GM18519 (cell line): Measurements from ENCODE around the gene AGA.
A peak's percentile ranks its signal among the peaks of the same experiment; 100 is the strongest.

ENCODE experiments used
- ATAC-seq: cut with Tn5 transposase; IDR thresholded peaks from one replicate; pipeline ENCODE4 v1.9.1; 2021; ENCODE audit warnings: mild to moderate bottlenecking, moderate library complexity; ENCODE audit not compliant: unreplicated experiment, low FRiP score

The AGA gene

DNA sequence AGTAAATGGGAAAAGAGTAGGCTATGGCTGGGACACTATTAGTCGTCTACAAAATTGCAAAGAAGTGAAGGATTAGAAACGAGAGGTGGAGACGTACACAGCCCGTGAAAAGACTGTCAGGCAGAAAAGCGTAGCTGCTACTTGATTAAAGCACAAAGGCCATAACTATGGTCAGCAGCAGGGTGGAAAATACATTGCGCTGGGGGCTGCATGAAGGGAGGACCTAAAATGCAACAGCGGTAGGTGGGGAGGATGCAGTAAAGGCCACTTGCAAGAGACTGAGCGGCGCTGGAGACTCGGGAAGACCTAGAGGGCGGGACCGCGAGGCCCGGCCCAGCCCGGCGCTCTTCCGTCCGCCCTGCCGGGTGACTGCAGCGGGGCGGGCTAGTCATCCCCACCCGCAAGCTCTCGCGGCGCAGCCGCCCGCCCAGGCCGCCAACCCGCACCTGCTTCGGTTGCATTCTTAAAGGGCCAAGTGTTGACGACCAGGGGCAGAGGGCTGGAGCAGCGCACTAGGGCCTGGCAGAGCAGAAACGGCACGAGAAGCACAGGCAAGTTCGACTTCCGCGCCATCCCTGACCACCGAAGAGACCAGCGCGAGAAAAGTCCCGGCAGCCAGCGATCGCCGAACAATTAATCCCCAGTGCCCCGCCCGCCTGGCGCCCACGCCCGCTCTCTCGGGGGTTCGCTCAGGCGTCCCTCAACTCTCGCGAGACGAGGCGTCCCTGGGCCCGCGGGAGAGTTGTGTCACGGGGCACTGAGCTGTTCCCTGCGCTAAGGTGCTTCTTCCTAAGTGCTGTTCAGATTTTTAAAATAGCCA is at the start of gene AGA:
AGA (minus strand) TSS at position 635 of the 820 bp plus-strand sequence; CDS start at position 573, 62 bp downstream.
- ATAC-seq, result peak; percentile 85

DNA sequence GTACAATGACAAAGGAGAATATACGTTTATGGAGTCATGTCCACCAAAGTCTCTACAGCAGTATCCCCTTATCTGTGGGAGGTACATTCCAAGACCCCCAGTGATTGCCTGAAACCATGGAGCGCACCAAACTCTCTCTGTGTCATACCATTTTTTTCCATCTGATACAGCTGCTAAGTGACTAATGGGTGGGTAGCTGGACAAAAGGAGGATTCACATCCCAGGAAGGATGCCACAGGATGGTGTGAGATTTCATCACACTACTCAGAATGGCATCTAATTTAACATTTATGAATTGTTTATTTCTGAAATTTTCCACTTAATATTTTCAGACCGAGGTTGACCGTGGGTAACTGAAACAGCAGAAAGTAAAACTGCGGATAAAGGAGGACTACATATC is 49.8 kb upstream of the AGA start:
- no peak for ATAC-seq

DNA sequence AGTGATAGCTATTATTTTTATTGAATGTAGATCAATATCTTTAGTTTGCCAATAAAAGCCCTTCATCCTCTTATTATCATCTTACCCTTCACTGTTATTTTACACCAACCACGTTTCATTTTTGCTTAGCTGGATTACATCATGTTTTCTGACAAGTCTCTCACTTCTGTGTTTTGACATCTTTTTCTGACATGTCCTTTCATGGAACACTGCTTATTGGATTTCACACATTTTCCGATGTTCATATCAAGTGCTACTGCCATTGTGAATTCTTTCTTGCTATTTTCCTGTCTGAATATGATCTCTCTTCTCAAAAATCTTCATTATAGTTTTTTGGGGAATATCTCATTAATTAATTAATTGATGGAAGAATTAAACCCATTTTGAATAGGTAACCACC is 48.5 kb upstream of the AGA start:
- ATAC-seq, result no peak

DNA sequence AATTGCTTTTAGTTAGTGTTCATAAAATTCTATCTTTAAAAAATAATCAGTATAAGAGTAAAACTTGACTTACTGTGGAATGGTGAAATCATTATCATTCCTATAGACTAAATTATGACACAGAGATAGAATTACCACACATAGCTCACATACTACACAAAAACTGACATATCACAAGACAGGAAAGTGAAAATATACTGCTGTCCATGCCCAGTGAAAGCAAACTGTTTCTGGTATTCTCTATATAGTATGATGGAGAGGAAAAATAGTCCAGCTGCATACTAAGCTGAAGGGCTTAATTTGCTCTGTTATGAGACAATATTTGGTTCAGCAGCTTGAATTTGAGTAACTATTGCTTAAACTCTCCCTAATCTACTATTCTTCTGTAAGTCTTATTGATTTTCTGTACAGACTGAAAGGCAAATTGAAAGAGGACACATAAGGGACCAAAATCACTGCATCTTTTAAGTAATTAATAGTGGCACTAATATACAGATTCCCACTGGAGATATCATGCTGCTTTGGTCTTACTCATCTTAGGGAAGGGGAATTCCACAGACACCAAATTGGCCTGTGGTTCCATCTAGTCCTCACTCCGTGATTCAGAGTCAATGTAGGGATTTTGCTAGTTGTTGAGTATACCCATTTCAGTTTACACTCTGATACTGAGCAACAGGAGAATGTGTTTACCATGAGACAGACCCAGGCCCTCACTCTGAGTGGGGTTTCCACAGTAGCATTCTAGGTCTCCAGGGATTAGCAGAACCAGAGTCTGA is 47.4 kb upstream of the AGA start:
- no peak for ATAC-seq

DNA sequence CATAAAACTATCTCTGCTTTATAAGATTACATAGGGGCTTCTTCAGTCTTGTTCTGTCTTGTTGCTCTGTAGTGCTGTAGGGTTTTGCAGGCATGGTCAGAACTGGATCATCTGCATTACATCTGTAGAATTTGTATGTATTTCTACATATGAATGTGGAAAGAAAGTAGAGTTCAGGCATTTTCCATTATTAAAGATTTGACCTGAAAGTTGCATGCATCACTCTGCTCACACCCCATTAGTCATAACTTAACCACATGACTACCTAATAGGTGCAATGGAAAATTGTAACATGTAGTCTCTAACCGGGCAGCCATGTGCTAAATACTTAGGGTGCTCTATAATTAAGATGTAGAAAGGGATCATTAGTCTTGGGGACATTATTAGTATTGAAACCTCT is 45.7 kb upstream of the AGA start:
- ATAC-seq, result no peak

DNA sequence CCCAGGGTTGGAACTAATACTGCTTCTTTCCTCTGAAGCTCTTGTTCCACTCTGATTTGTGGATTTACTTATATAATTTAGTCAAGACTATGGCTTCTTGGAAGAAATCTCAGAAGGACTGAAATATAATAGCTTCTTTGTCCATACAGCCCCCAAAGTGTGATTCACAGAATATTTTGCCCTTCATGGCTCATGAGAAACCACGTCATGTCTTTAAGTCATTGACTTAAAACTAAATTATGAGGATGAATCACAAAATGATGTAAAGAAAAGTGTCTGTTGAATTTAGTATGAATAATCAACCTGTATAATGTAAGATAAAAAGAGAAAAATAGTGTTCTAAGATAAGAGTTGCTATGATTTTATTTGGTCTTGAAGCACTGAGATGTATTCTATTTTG is 43.3 kb upstream of the AGA start:
- ATAC-seq, result no peak

DNA sequence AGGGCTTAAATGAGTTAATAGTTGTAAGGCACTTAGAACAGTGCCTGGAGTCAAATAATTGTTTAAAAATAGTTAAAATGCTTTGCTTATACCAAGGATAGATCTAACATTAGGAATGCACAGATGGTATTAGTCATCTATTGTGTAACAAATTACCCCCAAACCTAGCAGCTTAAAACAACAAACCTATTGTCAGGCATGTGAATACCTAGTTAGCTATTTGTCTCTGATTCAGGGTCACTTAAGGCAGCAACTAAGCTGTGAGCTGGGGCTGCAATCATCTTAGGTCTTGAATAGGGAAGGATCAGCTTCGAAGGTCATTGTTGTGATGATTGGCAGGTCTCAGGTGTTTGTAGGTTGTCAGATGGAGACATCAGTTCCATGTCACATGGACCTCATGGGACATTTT is 42.4 kb upstream of the AGA start:
- ATAC-seq, result no peak

DNA sequence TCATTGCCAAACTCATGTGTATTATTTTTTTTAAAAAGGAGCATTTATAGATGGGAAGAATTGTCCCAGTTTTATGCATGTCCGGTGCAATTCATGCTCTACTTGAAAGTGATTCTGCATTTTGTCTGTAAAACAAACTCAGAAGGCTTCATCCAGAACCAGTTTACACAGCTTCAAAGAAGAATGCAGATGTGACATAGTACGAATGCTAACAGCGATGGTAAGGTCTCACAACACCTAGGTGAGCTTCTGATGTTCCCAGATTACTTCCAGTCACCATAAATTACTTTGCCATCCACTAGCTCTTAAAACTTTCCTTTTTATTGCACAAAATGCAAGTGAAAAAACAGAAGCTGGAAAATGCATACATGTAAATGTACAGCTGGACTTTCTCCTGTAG is 41.5 kb upstream of the AGA start:
- ATAC-seq, result no peak

DNA sequence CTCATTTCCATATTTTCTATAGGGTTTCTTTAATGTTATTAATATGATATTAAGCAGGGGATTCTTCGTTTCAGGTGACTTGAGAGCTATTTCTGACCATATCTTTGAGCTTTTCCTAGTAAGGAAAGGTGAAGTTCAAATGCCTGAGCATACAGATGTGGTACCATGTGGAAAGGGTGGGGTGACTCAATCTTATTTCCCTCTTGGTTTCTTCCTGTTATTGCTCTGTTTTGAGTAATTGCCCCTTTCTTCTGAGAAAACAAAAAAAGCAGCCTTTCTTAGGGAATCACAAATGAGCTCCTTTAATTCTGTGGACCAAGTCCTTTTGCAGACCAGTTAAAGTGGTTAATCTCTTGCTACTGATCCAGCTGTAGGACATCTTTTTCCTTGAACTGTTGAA is 41.0 kb upstream of the AGA start:
- ATAC-seq, result no peak

DNA sequence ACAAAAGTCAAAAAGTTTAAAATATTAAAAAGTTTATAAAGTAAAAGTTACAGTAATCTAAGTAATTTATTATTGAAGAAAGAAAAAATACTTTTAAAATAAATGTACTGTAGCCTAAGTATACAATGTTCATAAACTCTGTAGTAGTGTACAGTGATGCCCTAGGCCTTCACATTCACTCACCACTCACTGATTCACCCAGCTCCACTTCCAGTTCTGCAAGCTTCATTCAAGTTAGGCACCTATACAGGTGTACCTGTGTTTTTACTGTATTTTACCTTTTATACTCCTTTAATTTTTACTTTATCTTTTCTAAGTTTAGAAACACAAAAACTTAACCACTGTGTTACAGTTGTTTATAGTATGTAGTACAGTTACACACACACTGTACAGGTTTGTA is 40.1 kb upstream of the AGA start:
- no peak for ATAC-seq

DNA sequence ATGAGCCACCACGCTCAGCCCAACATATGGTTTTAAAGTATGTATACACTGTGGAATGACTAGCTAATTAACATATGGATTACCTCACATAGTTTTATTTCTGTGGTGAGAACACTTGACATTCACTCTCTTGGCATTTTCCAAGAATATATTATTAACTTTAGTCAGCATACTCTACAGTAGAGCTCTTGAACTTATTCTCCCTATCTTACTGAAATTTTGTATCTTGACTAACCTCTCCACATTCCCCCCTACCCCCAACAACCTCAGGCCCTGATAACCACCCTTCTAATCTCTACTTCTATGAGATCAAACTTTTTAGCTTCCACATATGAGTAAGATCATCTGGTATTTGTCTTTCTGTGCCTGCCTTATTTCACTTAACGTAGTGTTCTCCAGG is 38.6 kb upstream of the AGA start:
- no peak for ATAC-seq

DNA sequence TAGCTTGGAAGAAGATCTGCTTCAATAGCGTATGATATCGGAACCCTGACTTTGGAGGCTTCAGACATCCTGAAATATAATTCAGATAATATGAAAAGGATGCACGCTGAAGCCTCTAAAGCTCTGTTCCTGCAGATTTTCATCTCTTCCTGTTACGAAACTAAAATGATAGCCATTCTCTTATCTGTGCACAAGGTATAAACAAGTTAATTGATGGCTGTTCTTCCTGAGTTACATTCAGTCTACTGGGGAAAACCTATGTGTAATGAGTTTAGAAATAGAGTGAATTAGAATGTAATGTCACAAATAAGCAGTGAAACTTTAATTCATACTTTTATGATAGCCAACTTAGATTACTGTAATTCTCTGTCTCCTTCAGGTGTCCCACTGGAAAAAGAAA is 36.8 kb upstream of the AGA start:
- no peak for ATAC-seq

DNA sequence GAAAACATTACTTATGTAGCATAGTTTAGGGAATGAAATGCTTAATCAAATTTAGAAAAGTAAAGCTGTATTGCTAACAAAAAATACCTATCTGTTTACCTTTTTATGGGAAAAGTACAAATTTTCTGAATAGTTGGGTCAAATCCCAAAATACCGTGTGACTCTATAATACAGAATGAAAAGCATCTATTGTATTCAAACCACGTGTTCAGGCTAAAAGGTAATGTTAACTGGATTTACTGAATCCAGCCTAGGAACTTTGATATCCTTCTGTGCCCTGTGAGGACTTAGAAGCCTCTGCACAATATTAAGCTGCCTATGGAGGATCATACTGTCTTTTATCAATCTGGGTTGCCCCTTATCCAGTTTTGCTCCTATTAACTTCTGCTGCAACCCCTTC is 36.3 kb upstream of the AGA start:
- ATAC-seq, result no peak

DNA sequence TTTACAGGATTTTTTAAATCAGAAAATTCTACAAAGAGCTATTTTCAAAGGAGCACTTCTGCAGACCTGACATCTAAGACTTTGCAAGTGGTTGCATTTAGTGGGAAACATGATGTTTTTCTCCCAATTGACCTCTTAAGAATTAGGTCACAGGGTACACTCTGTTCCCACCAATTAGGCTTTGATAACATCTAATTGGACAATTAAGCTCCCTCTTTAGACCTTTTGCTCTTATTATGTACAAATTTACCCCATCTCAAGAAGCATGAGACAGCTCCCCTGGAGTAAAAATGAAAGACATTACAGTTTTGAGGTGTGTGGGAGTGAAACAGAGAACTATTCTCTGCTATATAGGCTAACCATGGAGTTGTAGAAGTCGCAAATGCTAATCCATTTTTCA is 31.8 kb upstream of the AGA start:
- ATAC-seq, result no peak

DNA sequence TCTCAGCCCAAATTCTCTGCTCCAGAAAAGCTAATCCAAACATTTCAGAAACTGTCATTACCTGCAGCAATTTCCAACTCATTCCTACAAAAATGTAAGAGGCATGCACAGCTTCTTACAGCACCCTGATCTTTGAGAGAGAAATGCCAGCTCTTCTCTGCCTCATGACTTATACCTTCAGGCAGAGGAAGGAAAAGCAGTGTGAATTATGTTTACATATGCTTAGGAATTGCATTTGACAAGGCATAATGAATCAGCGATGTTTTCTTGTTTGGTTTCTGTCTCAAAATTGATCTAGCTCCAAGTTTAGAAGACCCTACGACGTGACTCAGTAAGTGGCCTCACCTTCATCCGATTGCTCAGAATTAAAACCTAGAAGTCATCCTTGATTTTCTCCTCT is 21.8 kb upstream of the AGA start:
- no peak for ATAC-seq

DNA sequence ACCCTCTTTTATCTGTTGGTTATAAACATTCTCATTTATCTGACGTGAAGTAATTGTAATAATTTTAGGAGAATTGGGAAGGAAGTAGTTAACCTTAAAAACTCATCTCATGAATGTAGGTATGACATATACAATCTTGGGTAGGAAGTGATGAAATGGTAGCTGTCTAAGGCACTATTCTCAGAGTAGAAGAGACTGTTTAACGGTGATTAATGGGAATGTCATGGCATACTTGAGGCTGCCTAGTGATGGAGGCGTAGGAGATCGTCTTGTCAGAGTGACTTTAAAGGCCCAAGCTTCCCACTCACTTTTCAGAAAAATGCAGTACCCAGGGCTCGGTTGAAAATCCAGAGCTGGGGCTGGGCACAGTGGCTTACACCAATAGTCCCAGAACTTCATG is 19.4 kb upstream of the AGA start:
- no peak for ATAC-seq

DNA sequence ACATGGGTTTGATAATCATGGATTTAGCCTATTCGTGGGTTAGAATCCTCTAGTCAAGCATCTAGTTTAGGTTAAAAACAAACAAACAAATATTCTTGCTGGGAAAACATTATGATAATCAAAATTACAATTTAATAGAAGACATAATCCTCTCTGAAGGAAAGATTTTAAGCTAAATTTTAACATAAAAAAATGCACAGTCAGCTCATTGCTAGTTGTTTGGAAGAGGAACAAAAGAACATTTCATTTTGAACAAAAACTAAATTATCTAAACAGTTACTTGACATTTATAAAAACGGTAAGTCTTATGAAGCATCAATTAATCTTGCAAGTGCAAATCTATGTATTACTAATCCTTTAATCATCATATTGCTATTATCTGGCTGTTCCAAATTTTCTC is 18.2 kb upstream of the AGA start:
- no peak for ATAC-seq

DNA sequence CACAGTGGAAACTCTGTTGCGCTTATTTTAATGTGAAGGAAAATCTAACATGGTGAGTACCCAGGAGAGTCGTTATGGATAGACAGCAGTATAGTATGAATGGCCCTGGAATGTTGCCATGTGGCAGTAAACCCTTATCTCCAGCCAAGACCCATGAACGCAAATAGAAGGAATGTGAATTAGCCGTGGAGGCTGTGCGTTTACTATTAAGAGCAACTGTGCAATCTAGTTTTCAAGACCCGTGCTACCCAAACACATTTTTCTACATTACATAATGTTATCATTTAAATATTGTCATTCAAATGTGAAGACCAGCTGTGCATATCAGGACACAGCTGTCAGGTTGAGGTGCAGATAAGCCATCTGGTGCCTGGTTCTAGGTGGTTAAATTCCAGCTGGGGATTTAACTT is 13.3 kb upstream of the AGA start:
- no peak for ATAC-seq

DNA sequence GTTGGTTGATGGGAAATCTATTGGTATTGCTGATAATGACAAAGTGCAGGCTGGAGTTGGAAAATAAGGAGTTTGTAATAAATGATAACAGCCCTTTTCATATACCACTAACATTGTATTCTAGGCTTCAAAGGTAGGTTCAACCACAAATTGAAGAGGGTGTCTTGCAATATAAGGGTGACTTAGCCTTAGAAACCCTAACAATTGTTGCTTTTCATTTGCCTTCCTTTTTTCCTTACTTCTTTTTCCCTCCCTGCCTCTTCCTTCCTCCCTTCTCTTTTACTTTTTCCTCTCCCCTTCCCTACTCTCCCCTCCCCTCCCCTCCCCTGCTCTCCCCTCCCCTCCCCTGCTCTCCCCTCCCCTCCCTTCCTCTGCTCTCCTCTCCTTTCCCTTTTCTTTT is 10.9 kb upstream of the AGA start:
- no peak for ATAC-seq

DNA sequence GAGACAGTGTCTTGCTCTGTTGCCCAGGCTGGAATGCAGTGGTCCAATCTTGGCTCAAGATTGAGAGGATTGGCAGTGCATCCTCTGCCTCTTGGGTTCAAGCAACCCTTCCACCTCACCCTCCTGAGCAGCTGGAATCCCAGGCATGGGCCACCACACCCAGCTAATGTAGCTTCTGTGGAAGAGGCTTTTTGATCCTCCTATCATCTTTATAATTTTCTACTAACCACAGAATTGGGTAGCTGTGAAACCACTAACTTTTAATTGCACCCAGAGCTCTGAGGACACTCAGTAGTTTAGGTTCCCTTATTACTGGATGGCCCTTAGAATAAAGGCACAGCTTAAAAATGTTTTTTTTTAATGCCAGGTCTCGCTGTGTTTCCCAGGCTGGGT is 8.9 kb upstream of the AGA start:
- ATAC-seq, result no peak

DNA sequence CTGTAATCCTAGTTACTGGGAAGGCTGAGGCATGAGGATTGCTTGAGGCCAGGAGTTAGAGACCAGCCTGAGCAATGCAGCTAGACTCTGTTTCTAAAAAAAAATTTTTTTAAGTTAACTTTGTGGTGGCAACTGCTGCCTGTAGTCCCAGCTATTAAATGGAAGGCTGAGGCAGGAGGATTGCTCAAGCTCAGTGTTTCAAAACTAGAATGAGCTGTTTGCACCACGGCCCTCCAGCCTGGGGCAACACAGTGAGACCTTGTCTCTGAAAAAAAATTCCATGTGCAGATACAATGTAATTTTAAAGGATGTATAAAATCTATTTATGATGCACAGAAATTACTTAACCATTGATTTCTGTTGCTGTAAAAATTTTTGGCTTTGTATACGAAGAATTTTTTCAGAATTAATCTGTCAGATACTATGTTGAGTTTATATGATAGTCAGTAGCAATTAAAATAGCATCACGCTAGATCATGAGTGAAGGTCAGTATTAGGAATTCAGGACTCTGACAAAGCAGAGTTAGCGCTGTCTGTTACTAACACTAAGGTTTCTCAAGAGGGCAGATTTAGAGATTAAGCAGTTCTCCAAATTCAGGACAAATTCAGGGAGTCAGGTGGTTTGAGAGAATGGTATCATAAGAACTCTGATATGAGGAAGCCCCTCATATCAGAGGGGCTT is 8.3 kb upstream of the AGA start:
- no peak for ATAC-seq

DNA sequence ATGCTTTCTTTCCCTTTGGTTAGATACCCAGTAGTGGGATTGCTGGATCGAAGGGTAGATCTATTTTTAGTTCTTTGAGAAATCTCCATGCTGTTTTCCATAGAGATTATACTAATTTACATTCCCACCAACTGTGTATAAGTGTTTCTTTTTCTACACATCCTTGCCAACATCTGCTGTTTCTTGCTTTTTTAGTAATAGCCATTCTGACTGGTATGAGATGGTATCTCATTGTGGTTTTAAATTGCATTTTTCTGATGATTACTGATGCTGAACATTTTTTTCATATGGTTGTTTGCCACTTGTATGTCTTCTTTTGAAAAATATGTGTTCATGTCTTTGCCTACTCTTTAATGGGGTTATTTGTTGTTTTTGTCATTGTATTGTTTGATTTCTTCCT is 6.6 kb upstream of the AGA start:
- no peak for ATAC-seq
